SK-MEL-5 (cell line): ENCODE results near the gene KCNIP4. TPM values are rescaled to one million over a fixed set of nuclear protein-coding genes. Genes with fewer than 3 reads are reported as not detected.
"Not testable (repeated sequence)": the region's sequence is repeated elsewhere in the genome, so short reads cannot be mapped to it uniquely, and the experiment has no call there.

Source experiments
- DNase-seq: peaks from one replicate; pipeline ENCODE4 v3.0.0-alpha.2; 2016; ENCODE audit warnings: low read depth, low spot score
- in situ Hi-C: cut with HindIII; loops from 2 replicates; pipeline ENCODE4 v1.10.0; 2016; ENCODE audit warnings: low sequenced_read_pairs, high pct_unique_total_duplicates, low pct_unique_long_range_greater_than_20kb
- total RNA-seq: library from RNA; depleted of rRNA; stranded (reverse); fragments of >200 nt; shearing (Covaris generic); gene quantifications from 2 replicates; pipeline ENCODE4 v1.2.3, GENCODE V29; 2014

KCNIP4 gene
- total RNA-seq, 1 experiment from 2014 or later = not detected

DNA sequence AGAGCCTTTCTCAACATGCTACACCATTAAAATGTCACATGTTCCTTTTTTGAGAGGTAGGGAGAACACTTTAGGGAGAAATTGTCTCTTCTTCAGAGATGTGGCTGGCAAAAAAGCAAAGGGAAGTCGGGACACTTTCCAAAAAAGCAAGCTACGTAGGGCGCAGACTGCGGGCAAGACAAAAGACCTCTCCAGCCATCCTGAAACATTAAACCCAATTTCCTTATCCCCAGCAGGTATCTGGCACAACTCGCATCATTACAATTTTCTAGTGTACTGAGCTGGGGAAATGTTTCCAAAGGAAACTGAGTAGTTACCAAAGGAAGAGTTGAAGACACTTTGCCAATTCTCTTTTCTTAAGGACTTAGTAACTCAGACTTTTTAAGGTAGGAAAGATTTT is 1132.3 kb downstream of the KCNIP4 start:
- in situ Hi-C loops = no loop called here

DNA sequence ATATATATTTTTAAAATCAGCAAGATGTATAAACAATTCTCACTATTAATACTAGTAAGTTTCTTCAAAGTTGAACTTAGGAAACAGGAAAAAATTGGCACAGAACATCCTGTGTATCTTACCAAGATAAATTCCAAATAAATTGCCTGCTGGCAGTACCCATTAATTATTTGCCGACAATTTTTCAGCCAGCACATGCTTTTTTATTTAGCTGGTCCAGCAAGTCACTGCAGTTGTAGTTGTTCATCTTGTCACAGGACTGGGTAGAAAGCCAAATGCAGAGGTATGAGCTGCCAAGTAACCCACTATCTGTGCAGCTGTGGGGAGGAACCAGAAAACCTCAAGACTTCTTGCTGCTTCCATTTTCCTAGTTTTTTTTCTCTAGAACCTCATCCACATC is 1134.9 kb downstream of the KCNIP4 start:
- no peak for DNase-seq
- in situ Hi-C loops = no loop called here

More for the DNA sequence above, 1132.3 kb downstream of the KCNIP4 start:
- DNase-seq = no peak

DNA sequence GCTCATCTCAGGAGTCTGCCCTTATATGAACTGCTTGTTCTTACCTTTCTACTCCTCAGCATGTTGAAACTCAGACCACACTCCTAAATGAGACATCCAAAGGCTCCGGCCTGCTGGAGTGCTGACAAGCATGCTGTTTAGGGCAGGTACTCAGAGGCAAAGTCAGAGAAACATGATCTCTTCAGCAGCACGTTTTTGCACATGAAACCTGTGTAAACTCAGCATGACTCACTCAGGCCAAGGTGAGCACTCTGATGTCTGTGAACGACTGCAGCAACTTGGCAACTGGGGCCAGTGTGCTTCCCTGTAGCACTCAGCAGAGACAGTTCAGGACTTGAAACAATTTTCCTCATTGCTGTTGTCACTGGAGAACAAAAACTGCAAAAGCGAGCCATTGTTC is 1138.8 kb downstream of the KCNIP4 start:
- no peak for DNase-seq
- in situ Hi-C loops = no loop called here

DNA sequence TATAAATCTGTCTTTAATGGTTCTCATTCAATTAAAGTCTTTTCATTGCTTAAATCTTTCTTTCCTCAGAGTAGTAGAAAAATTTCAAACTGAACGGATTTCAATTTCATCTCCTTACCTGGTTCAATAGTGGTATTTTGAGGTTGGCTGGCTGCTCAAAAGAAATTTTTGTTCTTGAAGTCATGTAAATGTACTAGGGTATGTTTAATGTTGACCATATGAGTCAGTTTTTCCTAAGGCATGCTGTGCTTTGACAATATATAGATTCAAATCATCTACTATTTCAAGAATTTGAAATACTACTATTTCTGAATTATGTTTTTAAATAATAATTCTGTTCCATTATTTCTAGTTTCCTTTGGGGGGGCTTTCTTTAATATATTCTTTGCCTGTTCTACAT is 1142.9 kb downstream of the KCNIP4 start:
- in situ Hi-C loops = no loop called here
- no peak for DNase-seq

DNA sequence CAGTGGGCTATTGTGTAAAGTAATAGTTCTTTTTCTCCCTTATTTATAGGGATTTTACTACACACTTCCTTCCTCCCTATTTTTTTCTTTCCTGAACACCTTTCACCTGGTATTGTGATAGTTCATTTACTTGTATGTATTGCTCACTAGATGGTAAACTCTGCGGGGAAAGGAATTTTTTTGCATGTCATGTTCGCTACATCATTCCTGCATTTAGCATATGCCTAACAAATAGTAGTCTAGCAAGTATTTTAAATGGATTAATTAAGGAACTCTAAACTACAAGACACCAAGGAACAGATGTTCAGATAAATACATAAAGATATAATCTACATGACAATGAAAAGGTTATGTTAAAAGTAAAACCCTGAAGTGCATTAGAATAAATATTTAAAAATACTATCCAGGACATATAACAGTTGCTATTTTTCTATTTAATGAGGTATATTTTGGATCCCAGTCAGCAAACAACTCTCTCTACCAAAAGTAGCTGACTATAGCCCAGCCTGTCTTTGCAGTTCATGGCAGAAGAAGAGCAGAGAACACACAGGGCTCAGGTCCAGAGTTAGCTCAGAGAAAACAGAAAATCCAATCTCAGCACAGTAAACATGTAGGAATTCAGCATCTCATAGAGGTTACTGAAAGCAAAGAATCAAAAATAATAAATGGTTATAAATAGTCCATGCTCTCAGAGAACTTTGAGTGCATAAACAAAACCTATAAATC is 1160.5 kb downstream of the KCNIP4 start:
- DNase-seq = no peak
- in situ Hi-C loops = no loop called here

DNA sequence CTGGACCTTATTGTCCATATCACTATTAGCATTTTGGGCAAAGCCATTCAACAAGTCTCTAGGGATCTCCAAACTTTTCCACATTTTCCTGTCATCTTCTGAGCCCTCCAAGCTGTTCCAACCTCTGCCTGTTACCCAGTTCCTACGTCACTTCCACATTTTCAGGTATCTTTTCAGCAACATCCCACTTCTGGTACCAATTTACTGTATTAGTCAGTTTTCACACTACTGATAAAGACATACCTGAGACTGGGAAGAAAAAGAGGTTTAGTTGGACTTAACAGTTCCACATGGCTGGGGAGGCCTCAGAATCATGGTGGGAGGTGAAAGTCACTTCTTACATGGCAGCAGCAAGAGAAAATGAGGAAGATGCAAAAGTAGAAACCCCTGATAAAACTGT is 1165.4 kb downstream of the KCNIP4 start:
- in situ Hi-C loops, DNase-seq: not testable (repeated sequence)

DNA sequence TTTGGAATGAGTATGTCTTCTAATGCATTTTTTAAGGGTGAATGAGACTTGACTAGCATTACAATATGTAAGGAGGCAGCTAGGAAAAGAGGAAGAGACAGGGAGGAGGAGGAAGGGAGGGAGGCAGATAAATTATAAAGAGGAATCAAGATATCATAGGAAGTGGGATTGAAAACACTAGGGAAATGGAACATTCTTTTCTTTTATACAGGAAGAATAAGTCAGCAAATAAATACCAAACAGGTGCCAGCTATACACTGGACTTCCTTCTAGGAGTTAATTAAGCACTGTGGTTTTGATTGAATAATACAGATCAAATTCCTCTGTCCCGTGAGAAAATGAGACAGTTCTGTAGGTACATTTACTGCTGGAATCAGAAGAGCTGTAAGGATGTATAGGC is 1169.7 kb downstream of the KCNIP4 start:
- in situ Hi-C loops = no loop called here
- no peak for DNase-seq

DNA sequence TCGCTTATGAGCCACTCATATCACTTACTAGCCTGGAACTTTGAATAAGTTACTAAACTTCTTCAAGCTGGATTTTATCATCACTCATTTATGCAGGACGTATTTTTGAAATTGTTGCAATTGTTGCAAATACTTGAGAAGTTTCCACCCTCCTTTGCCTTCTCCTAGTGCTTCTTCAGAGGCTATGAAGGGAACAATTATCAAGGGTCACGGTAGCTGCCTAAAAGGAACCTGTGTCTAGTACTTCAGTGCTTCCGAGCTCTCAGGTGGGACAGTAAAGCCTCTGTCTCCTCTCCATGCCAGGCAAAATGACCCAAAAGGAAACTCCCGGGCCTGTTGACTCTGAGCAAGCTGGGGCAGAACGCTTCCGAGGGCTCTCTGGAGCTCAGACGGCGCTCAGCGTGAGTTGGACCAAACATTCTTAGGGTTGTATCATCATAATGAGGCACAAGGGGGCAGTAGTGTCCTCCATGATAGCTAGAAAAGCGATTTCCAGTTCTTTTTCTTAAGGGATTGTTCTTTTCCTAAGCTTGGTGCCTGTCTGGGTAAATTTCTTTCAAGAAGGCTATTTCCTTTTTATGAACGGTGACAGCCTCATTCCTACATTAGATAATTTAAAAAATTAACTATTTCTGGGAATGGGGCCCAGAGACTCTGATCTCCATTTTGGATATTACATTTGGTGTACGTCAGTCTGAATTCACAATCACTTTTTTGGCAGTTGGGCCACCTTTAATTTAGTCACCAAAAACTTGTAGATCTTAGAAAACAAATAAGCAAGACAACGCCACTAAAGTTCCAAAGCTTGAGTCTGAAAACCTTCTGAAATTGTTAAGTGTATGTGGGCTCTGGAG is 1175.2 kb downstream of the KCNIP4 start:
- in situ Hi-C loops = no loop called here

DNA sequence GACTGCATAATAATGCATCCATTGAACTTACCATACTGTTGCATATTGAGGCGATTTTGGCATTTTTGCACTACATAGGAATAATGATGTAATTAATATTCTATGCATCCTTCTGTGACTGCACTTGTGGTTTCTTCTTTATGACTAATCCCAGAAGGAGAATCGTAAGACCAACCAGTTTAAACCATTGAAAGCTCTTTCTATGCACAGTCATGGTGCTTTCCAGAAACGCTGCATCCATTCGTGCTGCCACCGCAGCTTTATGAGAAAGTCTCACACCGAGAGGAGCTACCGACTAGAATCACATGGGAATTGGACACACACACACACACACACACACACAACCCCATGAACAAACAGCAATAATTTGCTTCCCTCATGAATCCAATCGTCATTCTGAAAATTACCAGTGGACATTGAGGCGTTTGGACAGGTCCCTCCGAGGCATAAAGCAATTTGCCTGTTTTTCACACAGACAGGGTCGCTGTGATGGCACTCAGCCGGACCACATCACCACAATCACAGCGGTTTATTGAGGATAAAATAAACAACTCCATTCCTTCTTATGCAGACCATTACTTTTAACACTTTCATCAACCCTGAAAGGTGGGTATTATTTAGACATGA is 1184.1 kb downstream of the KCNIP4 start:
- in situ Hi-C loops = no loop called here
- no peak for DNase-seq

More for the DNA sequence above, 1175.2 kb downstream of the KCNIP4 start:
- peak; percentile 69 for DNase-seq

DNA sequence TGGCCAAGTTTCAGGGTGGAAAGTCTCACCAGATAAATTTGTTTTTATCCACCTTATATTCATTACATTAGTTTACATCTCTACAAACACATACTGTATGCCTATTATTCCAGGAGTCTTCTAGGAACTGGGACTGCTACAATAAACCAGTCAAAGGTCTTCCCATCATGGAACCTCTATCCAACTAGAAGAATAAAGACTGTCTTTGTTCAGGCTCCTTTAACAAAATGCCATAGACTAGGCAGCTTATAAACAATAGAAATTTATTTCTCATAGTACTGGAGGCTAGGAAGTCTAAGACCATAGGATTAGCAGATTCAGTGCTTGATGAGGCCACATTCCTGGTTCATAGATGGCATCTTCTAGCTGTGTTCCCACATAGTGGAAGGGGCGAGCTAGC is 1186.7 kb downstream of the KCNIP4 start:
- DNase-seq = peak; percentile 62
- in situ Hi-C loops = no loop called here

DNA sequence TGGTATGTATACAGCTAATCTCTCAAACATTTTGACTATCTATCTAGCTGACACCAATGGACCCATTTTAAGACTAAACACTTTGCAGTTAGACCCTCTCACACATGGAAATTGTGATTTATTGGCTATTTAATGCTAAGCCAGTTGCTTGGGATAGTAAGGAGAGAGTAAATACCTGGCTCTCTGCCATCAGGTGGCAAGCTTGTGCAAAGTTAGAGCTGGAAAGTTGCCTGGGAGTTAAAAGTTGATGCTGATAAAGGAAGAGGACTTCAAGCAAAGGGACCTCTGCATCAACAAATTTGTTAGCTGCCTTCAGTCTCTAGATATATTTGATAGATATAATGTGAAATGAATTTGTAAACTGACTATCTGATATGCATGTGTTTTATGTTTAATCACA is 1187.2 kb downstream of the KCNIP4 start:
- in situ Hi-C loops = no loop called here
- DNase-seq = no peak

DNA sequence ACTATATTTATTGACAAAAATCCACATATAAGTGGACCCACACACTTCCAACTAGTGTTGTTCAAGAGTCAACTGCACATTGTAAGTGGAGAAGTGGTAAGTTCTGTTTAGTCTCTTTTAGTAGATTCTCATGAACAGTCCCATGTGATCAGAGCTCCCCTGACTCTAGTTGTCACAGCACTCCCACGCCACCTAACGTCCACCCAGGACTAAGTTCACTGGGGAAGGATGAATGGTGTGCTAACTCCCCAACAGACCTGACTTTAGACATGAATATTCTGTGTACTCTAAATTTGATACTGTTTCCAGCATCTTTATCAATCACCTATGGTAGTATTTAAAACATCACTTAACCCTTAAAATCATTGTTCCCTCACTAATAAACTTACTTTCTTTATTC is 1188.5 kb downstream of the KCNIP4 start:
- in situ Hi-C loops = no loop called here
- peak; percentile 78 for DNase-seq

DNA sequence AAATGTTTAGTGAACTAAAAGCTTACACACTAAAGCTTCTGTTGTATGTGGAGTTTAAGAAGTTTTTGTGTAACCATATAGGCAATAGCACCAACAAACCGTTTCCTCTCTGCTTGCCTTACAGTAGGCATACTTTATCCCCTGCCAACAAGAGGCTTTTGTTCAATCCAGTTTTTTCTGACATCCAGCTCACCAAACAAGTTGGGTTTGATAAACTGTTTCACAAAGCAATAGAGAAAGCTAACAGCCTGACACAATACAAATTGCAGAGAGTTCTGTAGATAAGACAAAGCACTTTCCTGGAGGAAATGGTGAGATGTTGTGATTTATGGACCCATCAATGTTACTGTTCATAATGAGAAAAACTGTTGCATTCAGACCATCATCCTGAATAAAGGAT is 1194.5 kb downstream of the KCNIP4 start:
- peak; percentile 95 for DNase-seq
- in situ Hi-C loops = no loop called here

DNA sequence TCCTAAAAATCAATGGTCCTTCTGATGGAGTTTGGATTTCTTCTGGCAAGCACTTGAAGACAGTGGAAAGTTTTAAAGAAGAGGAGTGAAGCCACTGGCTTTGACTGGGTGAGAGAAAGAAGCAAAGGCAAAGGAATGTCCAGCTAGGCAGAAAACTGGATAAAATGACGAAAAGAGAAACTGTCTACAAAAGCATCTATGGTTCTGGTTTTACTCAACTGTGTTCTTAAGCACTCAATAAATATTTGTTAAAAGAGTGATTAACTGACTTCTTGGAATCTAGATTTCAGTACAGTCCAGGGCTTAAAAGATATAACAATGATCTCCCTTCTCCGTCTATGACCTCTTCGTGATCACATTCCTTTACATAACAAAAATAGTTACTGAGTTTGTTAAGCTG is 1195.9 kb downstream of the KCNIP4 start:
- in situ Hi-C loops = no loop called here
- no peak for DNase-seq

DNA sequence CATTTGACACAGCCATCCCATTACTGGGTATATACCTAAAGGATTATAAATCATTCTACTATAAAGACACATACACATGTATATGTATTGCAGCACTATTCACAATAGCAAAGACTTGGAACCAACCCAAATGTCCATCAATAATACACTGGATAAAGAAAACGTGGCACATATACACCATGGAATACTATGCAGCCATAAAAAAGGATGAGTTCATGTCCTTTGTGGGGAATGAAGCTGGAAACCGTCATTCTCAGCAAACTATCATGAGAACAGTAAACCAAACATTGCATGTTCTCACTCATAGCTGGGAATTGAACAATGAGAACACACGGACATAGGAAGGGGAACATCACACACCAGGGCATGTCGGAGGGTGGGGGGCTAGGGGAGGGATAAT is 1202.6 kb downstream of the KCNIP4 start:
- in situ Hi-C loops, DNase-seq: not testable (repeated sequence)

DNA sequence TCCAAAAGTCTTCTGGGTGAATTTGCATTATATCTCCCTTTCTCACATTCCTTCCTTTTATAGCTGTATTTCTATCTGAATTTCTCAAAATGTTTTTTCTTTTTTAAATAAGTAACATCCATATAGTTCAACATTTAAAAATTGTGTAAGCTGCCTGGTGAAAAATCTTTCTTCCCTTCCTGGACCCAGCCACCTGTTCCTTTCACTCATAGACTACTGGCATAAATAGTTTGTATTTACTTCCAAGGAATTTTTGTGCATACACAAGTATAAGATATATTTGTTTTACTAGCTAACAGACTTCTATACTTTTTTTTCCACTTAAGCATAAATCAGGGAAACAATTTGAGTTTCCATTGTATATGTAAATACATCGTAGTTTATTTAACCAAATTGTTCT is 1212.6 kb downstream of the KCNIP4 start:
- in situ Hi-C loops = no loop called here
- DNase-seq = no peak

DNA sequence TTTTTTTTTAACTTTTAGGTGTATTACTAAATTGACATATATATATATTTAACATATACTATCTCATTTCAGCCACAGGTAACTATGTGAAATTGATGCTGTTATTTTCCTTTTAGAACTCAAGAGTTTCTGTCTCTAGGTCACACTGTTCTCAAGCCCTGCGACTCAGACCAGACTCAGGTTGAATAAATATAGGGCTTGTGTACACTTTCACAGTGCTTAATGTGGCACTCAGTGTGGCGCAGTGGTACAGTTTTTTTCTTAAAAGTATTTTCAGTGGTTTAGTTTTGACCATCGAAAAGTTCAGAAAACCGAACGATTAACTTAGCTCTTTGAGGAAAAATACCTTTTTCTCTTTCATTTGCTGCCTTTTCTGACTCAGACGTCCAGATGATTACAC is 1223.7 kb downstream of the KCNIP4 start:
- in situ Hi-C loops = no loop called here
- DNase-seq = no peak

DNA sequence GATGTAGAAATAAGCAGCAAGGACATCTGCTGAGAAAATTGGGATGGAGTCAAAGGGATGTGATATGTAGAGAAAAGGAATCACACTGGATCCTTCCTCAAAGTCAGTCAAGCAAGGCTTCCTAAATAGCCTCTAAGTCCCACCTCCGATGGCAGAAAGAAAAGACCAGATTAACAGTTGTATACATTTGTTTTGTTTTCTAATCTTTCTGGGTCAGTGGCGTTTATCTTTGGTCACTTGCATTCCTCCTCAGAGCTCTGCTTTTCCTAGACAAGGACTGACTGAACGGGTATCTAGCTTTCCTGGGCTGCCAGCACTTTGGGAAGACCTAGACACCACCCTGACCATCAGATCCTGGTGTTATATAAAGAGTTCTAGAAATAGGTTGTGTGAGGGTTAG is 1225.1 kb downstream of the KCNIP4 start:
- DNase-seq = no peak
- in situ Hi-C loops = no loop called here
